ENCODE data around the gene IGSF8.

DNA sequence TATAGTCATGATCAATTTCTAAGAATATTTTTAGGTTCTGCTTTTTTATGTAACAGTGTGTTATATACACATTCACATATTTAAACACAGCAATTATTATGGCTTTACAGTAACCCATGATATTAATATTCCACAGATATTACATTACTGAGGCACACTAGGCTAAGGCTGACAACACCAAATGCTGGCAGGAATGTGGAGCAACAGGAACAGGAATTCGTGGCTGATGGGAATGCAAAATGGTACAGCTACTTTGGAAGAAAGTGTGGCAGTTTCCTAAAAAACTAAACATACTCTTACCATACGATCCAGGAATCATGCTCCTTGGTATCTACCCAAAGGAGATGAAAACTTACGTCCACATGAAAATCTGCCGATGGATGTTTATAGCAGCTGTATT lies 19.0 kb downstream of the IGSF8 start:
- TF ChIP-seq POLR2A (IDR thresholded peaks at IDR 0.05): no peak
- TF ChIP-seq, protein P1, sequence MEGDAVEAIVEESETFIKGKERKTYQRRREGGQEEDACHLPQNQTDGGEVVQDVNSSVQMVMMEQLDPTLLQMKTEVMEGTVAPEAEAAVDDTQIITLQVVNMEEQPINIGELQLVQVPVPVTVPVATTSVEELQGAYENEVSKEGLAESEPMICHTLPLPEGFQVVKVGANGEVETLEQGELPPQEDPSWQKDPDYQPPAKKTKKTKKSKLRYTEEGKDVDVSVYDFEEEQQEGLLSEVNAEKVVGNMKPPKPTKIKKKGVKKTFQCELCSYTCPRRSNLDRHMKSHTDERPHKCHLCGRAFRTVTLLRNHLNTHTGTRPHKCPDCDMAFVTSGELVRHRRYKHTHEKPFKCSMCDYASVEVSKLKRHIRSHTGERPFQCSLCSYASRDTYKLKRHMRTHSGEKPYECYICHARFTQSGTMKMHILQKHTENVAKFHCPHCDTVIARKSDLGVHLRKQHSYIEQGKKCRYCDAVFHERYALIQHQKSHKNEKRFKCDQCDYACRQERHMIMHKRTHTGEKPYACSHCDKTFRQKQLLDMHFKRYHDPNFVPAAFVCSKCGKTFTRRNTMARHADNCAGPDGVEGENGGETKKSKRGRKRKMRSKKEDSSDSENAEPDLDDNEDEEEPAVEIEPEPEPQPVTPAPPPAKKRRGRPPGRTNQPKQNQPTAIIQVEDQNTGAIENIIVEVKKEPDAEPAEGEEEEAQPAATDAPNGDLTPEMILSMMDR (IDR thresholded peaks at IDR 0.05): no peak
